Ovary (tissue), 9 donors: ENCODE results near the gene OPRD1. TPM values are rescaled to one million over a fixed set of nuclear protein-coding genes. Genes with fewer than 3 reads are reported as not detected.

Experiments used
- DNase-seq, 5 donors: peaks; one replicate each; pipeline ENCODE4 v3.0.0-alpha.2; 2019 to 2020
- H3K27ac ChIP-seq, 2 donors: fragments of 200-600 bp; one replicate each; pipeline versions ENCODE4 v1.5.1 to v1.8.0; 2019 to 2022
- H3K27me3 ChIP-seq: fragments of 200-600 bp; one replicate; pipeline ENCODE4 v1.8.0; 2022
- H3K36me3 ChIP-seq: fragments of 200-600 bp; sonication (generic); one replicate; pipeline ENCODE4 v1.5.1; 2019
- H3K4me1 ChIP-seq: one replicate; pipeline ENCODE4 v1.8.1; 2013; ENCODE audit warnings: mild to moderate bottlenecking, moderate library complexity; ENCODE audit not compliant: insufficient read depth
- H3K4me3 ChIP-seq: fragments of 200-600 bp; sonication (generic); one replicate; pipeline ENCODE4 v1.5.1; 2017
- H3K9me3 ChIP-seq, 2 donors: fragments of 200-600 bp in 1 of 2; sonication (generic) in 1 of 2; one replicate each; pipeline versions ENCODE4 v1.5.1 to v1.8.1; 2013 to 2019; ENCODE audit warnings: mild to moderate bottlenecking in 1 of 2, moderate library complexity in 1 of 2
- EP300 ChIP-seq: sonication (generic); formaldehyde crosslinking; IDR thresholded peaks from one replicate; pipeline ENCODE4 v1.6.1; 2017; ENCODE audit warnings: antibody characterized with exemption
- POLR2A ChIP-seq: fragments of 450-650 bp; IDR thresholded peaks from one replicate; pipeline ENCODE4 v1.6.1; 2017; ENCODE audit warnings: antibody characterized with exemption, mild to moderate bottlenecking, moderate library complexity
- WGBS, 3 donors: extraction: QIAGEN DNeasy Blood & Tissue Kit in 1 of 3; methylation state at CpG; one replicate each; pipeline versions ENCODE4 v1.1.5 to v1.1.7; 2013 to 2017; 5-methylcytosine and 5-hydroxymethylcytosine counted together
- intact Hi-C, 4 donors: fragments of 100-400 bp; cut with DNase I; formaldehyde crosslinking; loops; one replicate each; pipeline versions ENCODE4 v1.11.0 to v1.15.1; 2022 to 2023
- polyA plus RNA-seq, 2 donors: library from polyadenylated mRNA; stranded (reverse); fragments of 200-250 nt in 1 of 2; fragments of 350-450 nt in 1 of 2; fragmentation: Illumina TruSeq in 1 of 2; extraction: RNeasy Lipid Tissue Mini Kit (QIAGEN cat#74804) in 1 of 2; gene quantifications; one replicate each; pipeline ENCODE4 v1.2.3, GENCODE V29; 2013 to 2014
- total RNA-seq, 7 donors: library from RNA; depleted of rRNA in 2 of 7; stranded (reverse); fragments of >200 nt in 2 of 7; fragmentation: NEBNext Ultra II Directional in 3 of 7; extraction: Animal tissue kit (Norgen Biotek cat#: 25700) in 3 of 7; gene quantifications; one replicate each; pipeline versions ENCODE4 v1.1.0 to v1.2.4, GENCODE V29; 2016 to 2023
- TF ChIP-seq, protein P1 (sequence below), 3 donors: fragments of 450-650 bp in 2 of 3; fragments of 200-600 bp in 1 of 3; IDR thresholded peaks; one replicate each; pipeline versions ENCODE4 v1.5.1 to v1.8.0; 2016 to 2022; ENCODE audit warnings: antibody characterized with exemption in 3 of 3, mild to moderate bottlenecking in 1 of 3
- donor health status: DM: no; HTN: no; CAD: no; lungs with moderate emphysema.
- donor health status: DM: no; HTN: no; CAD: no.
- donor health status: Bipolar disorder and iron deficiency.
- donor health status: DM: yes; HTN: yes; CAD: no.
- donor health status: DM: no; HTN: no; CAD: no.
- donor health status: DM: yes; HTN: yes; CAD: no.

Gene OPRD1
- total and polyA plus RNA-seq, 9 donors: 0.02 TPM; not detected in 8

DNA sequence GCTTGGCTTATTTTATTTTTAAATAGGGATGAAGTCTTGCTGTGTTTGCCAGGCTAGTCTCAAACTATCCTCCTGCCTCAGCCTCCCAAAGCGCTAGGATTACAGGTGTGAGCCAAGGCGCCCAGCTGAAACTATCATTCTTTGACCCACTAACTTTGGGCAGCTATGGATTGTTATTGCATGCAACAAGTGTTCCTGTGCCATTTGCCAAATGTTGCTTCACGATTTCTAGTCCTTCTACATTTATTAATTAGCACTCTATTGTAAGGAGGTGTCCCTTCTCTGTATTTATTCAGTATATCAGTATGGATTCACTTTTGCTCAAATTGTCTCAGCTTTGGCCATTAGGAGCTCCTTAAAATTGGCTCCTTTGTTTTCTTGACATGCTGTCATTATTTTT lies 38.9 kb upstream of the OPRD1 start:
- intact Hi-C loops: no loop called here

DNA sequence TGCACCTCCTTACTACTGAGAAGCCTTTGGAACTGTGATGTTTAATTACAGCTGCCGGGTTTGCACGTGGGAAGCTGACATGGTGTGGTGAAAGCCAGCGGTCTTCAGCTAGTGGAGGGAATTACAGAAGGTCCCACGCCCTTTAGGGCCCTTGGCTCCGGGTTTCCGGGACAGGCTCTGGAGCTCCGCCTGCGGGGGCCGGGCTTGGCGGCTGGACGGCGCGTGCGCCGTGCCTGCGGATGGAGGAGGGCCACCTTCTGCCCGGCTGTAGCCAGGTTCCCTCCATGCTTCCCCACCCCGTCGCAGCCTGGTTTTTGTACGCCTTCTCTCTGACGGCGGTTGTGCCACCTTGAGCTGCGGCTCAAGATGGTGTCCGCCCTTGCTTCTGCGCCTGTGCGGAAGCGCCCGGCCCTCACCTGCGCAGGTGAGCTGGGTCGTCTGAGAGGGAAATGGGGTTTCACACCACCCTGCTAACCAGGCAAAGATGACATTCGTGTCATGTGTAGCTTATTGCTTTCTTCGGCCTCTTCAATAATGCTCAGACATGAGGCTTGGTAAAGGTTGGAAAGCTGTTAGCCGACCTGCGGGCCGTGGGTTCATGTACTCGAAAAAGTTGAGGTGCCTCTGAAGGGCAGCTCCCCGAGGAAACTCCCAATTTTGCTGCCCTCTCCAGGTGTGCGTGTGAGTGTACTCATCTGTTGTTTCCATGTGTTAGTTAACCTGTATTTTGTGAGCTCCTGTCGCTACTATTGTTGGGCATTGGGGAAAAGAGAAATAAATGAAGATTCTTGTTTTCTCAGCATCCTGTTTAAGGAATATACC lies 36.6 kb upstream of the OPRD1 start:
- no peaks in the 10 kb centered on the region for H3K9me3 ChIP-seq
- TF ChIP-seq EP300 (no peak), POLR2A (no peak)
- TF ChIP-seq, protein P1, sequence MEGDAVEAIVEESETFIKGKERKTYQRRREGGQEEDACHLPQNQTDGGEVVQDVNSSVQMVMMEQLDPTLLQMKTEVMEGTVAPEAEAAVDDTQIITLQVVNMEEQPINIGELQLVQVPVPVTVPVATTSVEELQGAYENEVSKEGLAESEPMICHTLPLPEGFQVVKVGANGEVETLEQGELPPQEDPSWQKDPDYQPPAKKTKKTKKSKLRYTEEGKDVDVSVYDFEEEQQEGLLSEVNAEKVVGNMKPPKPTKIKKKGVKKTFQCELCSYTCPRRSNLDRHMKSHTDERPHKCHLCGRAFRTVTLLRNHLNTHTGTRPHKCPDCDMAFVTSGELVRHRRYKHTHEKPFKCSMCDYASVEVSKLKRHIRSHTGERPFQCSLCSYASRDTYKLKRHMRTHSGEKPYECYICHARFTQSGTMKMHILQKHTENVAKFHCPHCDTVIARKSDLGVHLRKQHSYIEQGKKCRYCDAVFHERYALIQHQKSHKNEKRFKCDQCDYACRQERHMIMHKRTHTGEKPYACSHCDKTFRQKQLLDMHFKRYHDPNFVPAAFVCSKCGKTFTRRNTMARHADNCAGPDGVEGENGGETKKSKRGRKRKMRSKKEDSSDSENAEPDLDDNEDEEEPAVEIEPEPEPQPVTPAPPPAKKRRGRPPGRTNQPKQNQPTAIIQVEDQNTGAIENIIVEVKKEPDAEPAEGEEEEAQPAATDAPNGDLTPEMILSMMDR (IDR thresholded peaks at IDR 0.05): no peak
- intact Hi-C loops: no loop called here
- peak overlapping the region; percentile 10 for H3K4me3 ChIP-seq
- no peak overlapping the region for H3K27ac ChIP-seq
- no peaks in the 10 kb centered on the region for H3K36me3 ChIP-seq
- 8 to 9% (median 8%) methylated on average over 34 to 39 of the region's 39 CpGs for WGBS, 3 donors
- DNase-seq: peak; percentile 71 to 87 (median 75)
- H3K4me1 ChIP-seq: peaks cover 8% of the 10 kb centered on the region
- no peaks in the 10 kb centered on the region for H3K27me3 ChIP-seq

More for the DNA sequence above, 38.9 kb upstream of the OPRD1 start:
- TF ChIP-seq EP300: no peak
- TF ChIP-seq POLR2A: no peak
- TF ChIP-seq, protein P1 (IDR thresholded peaks at IDR 0.05): no peak
- DNase-seq: no peak
- H3K27ac ChIP-seq: no peak overlapping the region
- no peaks in the 10 kb centered on the region for H3K36me3 ChIP-seq
- H3K9me3 ChIP-seq: no peaks in the 10 kb centered on the region
- H3K4me3 ChIP-seq: no peak overlapping the region
- H3K4me1 ChIP-seq: peaks cover 7% of the 10 kb centered on the region
- no peaks in the 10 kb centered on the region for H3K27me3 ChIP-seq
- WGBS, 3 donors: 81 to 87% (median 87%) methylated on average over 3 of the region's 3 CpGs

DNA sequence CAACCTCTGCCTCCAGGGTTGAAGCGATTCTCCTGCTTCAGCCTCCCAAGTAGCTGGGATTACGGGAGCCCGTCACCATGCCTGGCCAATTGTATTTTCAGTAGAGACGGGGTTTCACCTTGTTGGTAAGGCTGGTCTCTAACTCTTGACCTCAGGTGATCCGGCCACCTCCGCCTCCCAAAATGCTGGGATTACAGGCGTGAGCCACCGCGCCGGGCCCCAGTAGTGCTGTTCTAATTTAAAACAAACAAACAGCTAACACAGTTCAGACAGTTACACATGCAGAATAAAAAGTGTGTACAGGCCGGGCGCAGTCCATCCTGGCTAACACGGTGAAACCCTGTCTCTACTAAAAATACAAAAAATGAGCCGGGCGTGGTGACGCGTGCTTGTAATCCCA lies 35.6 kb upstream of the OPRD1 start:
- H3K4me3 ChIP-seq: no peak overlapping the region
- no peaks in the 10 kb centered on the region for H3K36me3 ChIP-seq
- no peaks in the 10 kb centered on the region for H3K27me3 ChIP-seq
- DNase-seq: no peak
- TF ChIP-seq, protein P1 (IDR thresholded peaks at IDR 0.05): no peak
- TF ChIP-seq POLR2A (no peak), EP300 (no peak)
- WGBS, 3 donors: 96 to 97% (median 97%) methylated on average over 17 of the region's 17 CpGs
- H3K4me1 ChIP-seq: peaks cover 7% of the 10 kb centered on the region
- intact Hi-C loops: no loop called here
- H3K9me3 ChIP-seq: no peaks in the 10 kb centered on the region
- H3K27ac ChIP-seq: no peak overlapping the region

DNA sequence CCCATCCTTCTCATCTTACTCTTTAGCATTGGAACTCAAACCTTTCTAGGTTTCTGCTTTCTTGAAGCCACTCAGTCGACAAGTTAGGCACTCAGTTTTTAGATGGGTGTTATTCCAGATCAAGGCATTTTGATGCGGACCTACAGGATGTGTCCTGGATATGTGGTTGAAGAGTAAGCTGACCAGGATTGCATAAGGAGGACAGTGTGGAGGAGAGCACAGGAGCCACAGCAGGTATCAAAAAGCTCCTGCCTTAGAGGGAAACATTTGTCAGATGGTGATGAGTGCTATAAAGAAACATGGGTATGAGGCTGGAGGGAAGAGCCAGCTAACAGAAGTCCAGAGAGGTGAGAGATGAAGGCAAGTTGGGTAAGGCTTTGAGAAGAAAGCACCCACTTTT lies 33.9 kb upstream of the OPRD1 start:
- TF ChIP-seq, protein P1 (IDR thresholded peaks at IDR 0.05): no peak
- TF ChIP-seq POLR2A (no peak), EP300 (no peak)
- H3K9me3 ChIP-seq: no peaks in the 10 kb centered on the region
- no peaks in the 10 kb centered on the region for H3K36me3 ChIP-seq
- intact Hi-C loops: no loop called here
- no peaks in the 10 kb centered on the region for H3K27me3 ChIP-seq
- peaks cover 7% of the 10 kb centered on the region for H3K4me1 ChIP-seq
- no peak overlapping the region for H3K4me3 ChIP-seq
- DNase-seq: no peak
- no peak overlapping the region for H3K27ac ChIP-seq
- WGBS, 3 donors: 90 to 92% (median 92%) methylated on average over 2 of the region's 2 CpGs
